Measurements from ENCODE around the gene COL4A4.

The COL4A4 gene

DNA sequence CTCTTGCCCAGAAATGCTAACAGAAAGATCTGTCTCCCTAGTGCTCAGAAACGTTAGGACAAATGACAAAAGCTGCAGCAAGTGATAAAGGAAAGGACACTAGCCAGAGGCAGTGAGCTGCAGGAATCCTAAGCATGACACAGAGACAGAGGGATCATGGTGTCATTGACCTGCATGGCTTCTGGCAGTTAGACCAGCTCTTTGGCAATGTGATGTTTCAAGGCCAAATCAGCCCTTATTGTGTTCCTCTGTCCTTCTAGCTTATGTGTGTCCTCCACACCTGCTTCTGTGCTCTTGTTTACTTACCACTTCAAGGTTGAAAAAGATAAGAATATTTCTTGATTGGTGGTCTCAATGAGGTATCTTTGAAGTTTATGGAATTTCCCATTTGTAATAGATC, 207.3 kb downstream of the COL4A4 start:
- Histone ChIP-seq H3K27me3 (replicated peaks; ENCODE audit: insufficient read depth, low read length) (no peaks in the 10 kb centered on the region), H3K9me3 (replicated peaks; ENCODE audit: insufficient read depth, low read length) (no peaks in the 10 kb centered on the region), H4K20me1 (ENCODE audit: insufficient read depth, low read length) (no peaks in the 10 kb centered on the region), H3K4me3 (ENCODE audit: low read length) (no peak overlapping the region), H3K36me3 (replicated peaks; ENCODE audit: insufficient read depth, low read length) (no peaks in the 10 kb centered on the region), H3F3A (ENCODE audit: insufficient read depth, low read length) (no peaks in the 10 kb centered on the region), H3K9me2 (replicated peaks; ENCODE audit: insufficient read depth, low read length) (no peaks in the 10 kb centered on the region), H2AFZ (ENCODE audit: low read length) (no peak overlapping the region), H3K79me2 (ENCODE audit: low read length) (0 out of 2 replicates have a peak, but pooled peaks cover 3% of the 10 kb centered on the region), H3K9ac (ENCODE audit: low read length) (no peak overlapping the region), H3K27ac (ENCODE audit: low read length) (no peak overlapping the region), H3K4me1 (ENCODE audit: low read length) (no peaks in the 10 kb centered on the region), H3K4me2 (ENCODE audit: low read depth, low read length) (no peak overlapping the region)
- DNase-seq = no peak
- TF ChIP-seq EZH2 (optimal IDR thresholded peaks at IDR 0.05; ENCODE audit: low read depth, low read length) (no peak), EZH2phosphoT487 (IDR thresholded peaks at IDR 0.05; ENCODE audit: low read length) (no peak), CTCF (IDR thresholded peaks at IDR 0.05; ENCODE audit: low read length) (no peak)

DNA sequence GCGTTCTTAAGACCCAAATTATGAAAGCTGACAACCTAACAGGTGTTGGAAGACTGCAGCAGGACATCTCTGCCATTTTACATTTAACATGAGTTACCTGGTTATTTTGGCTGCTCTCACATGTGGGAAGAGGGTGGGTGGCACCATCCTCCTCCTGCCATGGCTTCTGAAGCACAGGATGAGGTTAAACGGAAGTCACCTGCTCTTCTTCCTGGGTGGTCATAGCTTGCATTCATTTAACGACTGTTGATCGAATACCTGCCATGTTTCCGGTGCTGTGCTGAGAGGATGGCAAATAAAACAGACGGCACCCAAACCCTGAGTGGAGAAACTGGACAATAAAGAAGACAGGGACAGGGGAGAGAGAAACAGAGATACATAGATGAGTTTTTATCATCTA, 210.2 kb downstream of the COL4A4 start:
- Histone ChIP-seq H3K9me3 (replicated peaks; ENCODE audit: insufficient read depth, low read length) (no peaks in the 10 kb centered on the region), H3F3A (ENCODE audit: insufficient read depth, low read length) (no peaks in the 10 kb centered on the region), H3K4me2 (ENCODE audit: low read depth, low read length) (no peak overlapping the region), H3K9me2 (replicated peaks; ENCODE audit: insufficient read depth, low read length) (no peaks in the 10 kb centered on the region), H3K9ac (ENCODE audit: low read length) (no peak overlapping the region), H3K79me2 (ENCODE audit: low read length) (no peaks in the 10 kb centered on the region), H3K36me3 (replicated peaks; ENCODE audit: insufficient read depth, low read length) (no peaks in the 10 kb centered on the region), H3K27ac (ENCODE audit: low read length) (no peak overlapping the region), H3K27me3 (replicated peaks; ENCODE audit: insufficient read depth, low read length) (no peaks in the 10 kb centered on the region), H3K4me3 (ENCODE audit: low read length) (no peak overlapping the region), H4K20me1 (ENCODE audit: insufficient read depth, low read length) (no peaks in the 10 kb centered on the region), H3K4me1 (ENCODE audit: low read length) (no peaks in the 10 kb centered on the region), H2AFZ (ENCODE audit: low read length) (no peak overlapping the region)
- no peak for TF ChIP-seq CTCF (IDR thresholded peaks at IDR 0.05; ENCODE audit: low read length)
- TF ChIP-seq EZH2 (optimal IDR thresholded peaks at IDR 0.05; ENCODE audit: low read depth, low read length) = no peak
- TF ChIP-seq EZH2phosphoT487 (IDR thresholded peaks at IDR 0.05; ENCODE audit: low read length) = no peak
- no peak for DNase-seq

- Histone ChIP-seq H3K9ac (ENCODE audit: low read length) (no peak overlapping the region), H2AFZ (ENCODE audit: low read length) (no peak overlapping the region), H3K79me2 (ENCODE audit: low read length) (no peaks in the 10 kb centered on the region), H3K4me1 (ENCODE audit: low read length) (no peaks in the 10 kb centered on the region), H3K9me3 (replicated peaks; ENCODE audit: insufficient read depth, low read length) (no peaks in the 10 kb centered on the region), H4K20me1 (ENCODE audit: insufficient read depth, low read length) (no peaks in the 10 kb centered on the region), H3K4me3 (ENCODE audit: low read length) (no peak overlapping the region), H3K36me3 (replicated peaks; ENCODE audit: insufficient read depth, low read length) (no peaks in the 10 kb centered on the region), H3F3A (ENCODE audit: insufficient read depth, low read length) (no peaks in the 10 kb centered on the region), H3K27me3 (replicated peaks; ENCODE audit: insufficient read depth, low read length) (no peaks in the 10 kb centered on the region), H3K9me2 (replicated peaks; ENCODE audit: insufficient read depth, low read length) (no peaks in the 10 kb centered on the region), H3K27ac (ENCODE audit: low read length) (no peak overlapping the region), H3K4me2 (ENCODE audit: low read depth, low read length) (no peak overlapping the region)
- no peak for TF ChIP-seq EZH2phosphoT487 (IDR thresholded peaks at IDR 0.05; ENCODE audit: low read length)
- TF ChIP-seq CTCF (IDR thresholded peaks at IDR 0.05; ENCODE audit: low read length) = no peak
- no peak for TF ChIP-seq EZH2 (optimal IDR thresholded peaks at IDR 0.05; ENCODE audit: low read depth, low read length)
- no peak for DNase-seq
Measured at GRCh38 chr2:226953206-226953605, 210.8 kb downstream of the COL4A4 start.
